ENCODE measurements around the gene UNC45B.
"Not testable (repeated sequence)": the region's sequence is repeated elsewhere in the genome, so short reads cannot be mapped to it uniquely, and the experiment has no call there.

The UNC45B gene, protein sequence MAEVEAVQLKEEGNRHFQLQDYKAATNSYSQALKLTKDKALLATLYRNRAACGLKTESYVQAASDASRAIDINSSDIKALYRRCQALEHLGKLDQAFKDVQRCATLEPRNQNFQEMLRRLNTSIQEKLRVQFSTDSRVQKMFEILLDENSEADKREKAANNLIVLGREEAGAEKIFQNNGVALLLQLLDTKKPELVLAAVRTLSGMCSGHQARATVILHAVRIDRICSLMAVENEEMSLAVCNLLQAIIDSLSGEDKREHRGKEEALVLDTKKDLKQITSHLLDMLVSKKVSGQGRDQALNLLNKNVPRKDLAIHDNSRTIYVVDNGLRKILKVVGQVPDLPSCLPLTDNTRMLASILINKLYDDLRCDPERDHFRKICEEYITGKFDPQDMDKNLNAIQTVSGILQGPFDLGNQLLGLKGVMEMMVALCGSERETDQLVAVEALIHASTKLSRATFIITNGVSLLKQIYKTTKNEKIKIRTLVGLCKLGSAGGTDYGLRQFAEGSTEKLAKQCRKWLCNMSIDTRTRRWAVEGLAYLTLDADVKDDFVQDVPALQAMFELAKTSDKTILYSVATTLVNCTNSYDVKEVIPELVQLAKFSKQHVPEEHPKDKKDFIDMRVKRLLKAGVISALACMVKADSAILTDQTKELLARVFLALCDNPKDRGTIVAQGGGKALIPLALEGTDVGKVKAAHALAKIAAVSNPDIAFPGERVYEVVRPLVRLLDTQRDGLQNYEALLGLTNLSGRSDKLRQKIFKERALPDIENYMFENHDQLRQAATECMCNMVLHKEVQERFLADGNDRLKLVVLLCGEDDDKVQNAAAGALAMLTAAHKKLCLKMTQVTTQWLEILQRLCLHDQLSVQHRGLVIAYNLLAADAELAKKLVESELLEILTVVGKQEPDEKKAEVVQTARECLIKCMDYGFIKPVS

DNA sequence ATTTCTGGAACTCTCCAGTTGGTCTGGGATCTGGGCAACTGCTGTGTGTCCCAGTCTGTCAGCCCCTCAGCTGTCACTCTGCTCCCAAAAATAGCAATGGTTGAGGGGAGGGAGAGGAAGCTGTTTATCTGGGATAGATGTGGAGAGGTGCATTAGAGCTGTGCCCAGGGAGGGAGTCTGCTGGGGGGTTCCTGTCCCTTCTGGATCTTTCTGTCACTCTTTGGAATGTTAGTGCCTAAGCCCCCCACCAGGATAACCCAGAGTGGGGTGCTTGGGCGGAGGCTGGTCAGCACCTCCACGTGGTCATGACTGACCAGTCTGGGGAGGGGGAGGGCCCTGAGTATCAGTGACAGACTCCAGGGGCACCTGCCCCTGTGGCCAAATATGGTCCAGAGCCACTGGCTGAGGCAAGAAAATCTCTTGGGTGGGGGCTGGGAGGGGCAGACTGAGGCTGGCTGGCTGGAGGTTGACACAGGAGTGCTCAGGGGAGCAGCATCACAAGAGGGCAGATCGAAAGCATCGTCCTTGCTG lies at the start of gene UNC45B:
TSS of gene UNC45B (plus strand) at position 443 of the 531 bp plus-strand sequence. CDS start 447 bp downstream, outside the sequence.
- intact Hi-C loops (cut with DNase I): no loop called here
- DNase-seq: no peak

DNA sequence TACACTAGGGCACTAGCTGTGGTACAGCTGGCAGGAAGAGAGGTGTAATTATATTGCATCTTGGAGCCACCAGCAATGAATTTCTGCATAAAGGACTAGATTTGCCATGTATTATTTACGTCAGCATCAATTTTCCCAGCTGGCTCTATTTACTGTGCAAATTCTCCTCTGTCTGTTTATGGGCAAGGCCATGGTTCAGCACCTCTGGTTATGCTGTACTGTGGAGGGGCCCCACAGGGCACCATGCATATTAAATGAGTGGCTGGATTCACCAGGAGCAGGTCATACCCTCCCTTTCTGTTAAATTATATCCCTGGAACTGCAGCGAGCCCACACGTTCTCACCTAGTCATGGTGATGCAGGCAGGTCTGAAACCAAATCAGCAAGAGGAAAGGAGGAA lies 47.7 kb upstream of the UNC45B start:
- no peak for DNase-seq
- intact Hi-C loops (cut with DNase I): no loop called here

DNA sequence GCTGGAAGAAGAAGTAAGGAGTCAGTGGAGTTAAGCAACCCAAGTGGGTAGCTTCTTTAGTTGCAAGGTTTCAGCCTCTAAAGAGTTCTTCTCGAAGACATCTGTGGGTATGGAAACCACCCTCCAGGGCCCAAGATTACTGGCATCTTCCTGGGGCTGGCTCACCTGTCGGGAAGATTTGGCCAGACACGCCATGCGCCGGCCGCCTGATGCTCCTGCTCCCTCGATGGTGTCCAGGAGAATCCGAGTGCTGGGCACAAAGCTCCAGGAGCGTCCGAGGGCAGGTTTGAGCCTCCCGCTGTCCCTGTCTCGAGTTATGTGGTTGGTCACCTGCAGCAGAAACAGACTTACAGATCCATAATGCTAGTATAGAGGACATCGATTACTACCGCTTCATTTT lies 46.6 kb upstream of the UNC45B start:
- DNase-seq: no peak
- intact Hi-C loops (cut with DNase I): no loop called here

DNA sequence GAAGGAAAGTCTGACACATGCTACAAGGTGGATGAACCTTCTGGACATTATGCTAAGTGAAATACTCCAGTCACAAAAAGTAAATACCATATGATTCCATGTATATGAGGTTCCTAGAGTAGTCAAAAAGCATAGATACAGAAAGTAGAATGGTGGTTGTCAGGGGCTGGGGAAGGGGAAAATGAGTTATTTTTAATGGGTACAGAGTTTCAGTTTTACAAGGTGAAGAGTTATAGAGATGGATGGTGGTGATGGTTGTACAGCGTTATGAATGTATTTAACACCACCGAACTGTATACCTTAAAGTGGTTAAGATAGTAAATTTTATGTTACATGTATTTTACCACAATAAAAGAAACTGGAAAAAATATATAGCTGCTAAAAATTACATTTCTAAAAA lies 45.9 kb upstream of the UNC45B start:
- DNase-seq: no peak
- intact Hi-C loops (cut with DNase I): no loop called here

DNA sequence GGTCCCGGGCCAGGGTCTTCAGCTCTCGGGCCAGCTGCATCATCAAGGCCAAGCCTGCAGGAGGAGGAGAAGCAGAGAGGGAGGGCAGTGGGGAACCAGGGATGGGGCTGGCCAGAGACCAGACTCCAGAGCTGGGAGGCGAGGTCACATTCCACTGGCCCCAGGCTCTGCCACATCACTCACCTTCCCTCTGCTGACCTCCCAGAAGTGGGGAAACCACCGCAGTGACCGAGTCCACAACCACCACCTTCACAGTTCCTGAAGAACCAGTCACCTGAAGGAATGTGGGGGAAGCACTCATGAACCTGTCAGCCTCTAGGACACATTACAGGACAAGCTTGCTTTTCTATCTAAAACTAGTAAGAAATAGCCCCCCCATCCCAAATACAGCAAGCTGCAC lies 44.3 kb upstream of the UNC45B start:
- intact Hi-C loops (cut with DNase I): no loop called here
- no peak for DNase-seq

DNA sequence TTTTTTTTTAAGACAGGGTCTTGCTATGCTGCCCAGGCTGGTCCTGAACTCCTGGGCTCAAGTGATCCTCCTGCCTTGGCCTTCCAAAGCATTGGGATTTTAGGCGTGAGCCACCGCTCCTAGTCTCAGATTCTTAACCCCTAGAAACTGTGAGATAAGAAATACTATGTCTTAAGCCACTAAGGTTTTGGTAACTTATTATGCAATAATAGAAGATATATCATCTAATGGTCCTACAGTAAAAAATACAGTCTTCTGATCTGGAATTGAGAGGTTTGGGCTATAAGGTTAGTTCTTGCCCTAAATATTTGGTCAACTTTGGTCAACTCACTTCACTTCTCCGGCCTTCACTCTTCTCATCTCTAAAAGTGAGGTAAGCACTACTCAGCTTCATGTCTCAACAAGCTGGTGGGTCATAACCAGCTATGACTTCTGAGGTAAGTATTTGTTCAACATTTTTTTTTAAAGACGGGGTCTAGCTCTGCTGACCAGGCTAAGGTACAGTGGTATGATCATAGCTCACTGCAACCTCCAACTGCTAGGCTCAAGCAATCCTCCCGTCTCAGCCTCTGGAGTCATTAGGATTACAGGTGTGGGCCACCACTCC lies 42.7 kb upstream of the UNC45B start:
- no peak for DNase-seq
- intact Hi-C loops (cut with DNase I): no loop called here

DNA sequence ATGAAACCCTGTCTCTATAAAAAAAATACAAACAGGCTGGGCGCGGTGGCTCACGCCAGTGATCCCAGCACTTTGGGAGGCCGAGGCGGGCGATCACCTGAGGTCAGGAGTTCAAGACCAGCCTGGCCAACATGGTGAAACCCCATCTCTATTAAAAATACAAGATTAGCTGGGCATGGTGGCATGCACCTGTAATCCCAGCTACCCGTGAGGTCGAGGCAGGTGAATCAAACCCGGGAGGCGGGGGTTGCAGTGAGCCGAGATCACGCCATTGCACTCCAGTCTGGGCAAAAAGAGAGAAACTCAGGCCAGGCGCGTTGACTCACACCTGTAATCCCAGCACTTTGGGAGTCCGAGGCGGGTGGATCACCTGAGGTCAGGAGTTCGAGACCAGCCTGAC lies 36.8 kb upstream of the UNC45B start:
- DNase-seq; intact Hi-C loops (cut with DNase I): not testable (repeated sequence)

DNA sequence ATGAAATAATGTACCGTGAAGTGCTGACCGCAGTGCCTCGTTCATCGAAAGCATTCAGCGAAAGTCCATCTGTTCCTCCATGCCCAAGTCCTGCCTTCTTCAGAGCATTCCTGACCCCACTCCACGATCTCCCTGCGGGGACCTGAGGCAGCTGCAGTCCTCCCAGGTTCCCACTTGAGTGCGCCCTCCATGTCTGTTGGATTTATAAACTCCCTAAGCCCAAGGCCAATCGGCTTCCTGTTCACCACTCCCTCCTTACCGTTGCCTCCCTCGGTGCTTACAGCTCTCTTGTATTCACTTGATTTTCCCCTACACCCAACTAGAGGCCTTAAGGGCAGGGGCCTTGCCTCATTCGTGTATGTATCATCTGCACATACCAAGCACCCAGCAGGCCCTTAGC lies 30.8 kb upstream of the UNC45B start:
- intact Hi-C loops (cut with DNase I): loop anchor here (5.0 kb wide), 3 partner anchors 115 to 700 kb away; no protein-coding TSS in a partner anchor

DNA sequence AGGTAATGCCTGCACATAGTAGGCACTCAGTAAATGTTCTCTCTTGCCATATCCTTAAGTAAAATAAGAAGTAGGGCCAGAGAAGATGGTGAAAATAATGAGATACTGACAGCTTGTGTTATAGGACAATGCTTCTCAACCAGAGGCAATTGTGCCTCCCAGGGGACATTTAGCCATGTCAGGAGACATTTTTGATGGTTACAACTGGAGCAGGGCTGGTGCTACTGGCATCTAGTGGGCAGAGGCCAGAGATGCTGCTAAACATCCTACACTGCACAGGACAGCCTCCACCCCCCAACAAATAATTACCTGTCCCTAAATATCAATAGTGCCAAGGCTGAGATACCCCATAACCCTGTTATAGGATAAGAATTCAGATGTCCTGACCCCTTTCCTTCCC lies 29.6 kb upstream of the UNC45B start:
- intact Hi-C loops (cut with DNase I): loop anchor here (5.0 kb wide), 3 partner anchors 116 to 701 kb away; no protein-coding TSS in a partner anchor
- peak in 3 of 42 donors; percentile 14 to 19 (median 17) for DNase-seq

More for the DNA sequence above, 30.8 kb upstream of the UNC45B start:
- DNase-seq: no peak

DNA sequence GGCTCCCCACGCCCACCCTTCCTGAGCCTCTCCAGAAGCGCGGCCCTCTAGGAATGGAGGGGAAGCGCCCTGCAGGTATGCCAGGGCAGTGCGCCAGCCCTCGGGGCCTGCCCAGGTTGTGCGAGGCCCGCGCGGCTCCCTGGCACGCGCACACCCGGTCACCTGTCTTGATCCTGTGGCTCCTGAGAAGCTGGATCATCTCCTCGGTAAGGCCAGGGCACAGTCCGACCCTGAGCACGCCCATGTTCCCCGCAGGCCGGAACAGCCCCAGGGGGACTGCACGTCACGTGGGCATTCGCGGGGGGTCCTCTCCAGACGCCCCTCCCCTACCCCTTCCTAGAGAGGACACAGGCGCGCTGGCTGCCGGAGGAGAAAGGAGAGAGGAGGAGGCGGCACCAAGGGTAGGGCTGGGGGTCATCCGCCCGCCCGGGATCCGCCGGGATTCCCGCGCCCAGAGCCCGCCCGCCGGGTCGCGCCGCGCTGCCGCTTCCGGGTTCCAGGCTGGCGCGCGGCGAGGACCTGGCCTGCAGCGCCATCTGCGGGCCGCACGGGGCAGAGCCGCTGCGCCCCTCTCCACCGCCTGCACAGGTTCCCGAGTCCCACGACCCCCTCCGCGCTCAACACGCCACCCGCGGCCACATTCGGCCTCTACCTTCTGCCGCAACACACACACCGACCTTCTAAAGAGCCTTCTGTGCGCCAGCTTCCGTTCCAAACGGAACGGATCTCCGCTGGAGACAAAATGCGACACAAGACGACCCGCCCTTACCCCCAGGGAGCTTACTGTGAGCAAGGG lies 28.0 kb upstream of the UNC45B start, which contains the start of gene RAD51D:
TSS of gene RAD51D (minus strand) at position 491 of the 796 bp plus-strand sequence. CDS start at position 244, 247 bp downstream.
- DNase-seq: peak; percentile 32 to 87 (median 74)
- intact Hi-C loops (cut with DNase I): loop anchor here (5.0 kb wide), 3 partner anchors 117 to 702 kb away; no protein-coding TSS in a partner anchor

DNA sequence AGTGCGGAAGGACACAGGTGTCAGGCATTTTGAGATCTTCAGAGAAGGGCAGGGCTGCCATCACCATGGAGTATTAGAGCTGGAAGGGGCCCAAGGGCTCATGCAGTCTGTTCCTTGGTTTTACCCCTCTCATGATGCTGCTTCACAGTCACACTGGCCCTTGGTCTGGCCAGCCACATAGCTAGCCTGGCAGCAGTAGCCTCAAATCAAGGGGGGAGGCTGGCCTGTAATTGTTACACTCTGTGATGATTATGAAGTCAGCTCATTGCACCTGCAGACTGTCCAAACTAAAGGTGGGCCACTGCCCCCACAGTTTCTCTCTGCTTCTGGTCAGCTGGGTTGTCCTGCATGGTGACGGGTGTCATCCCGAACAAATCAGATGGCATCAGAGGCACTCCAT lies 26.3 kb upstream of the UNC45B start, which contains the start of gene FNDC8:
TSS of gene FNDC8 (plus strand) at position 301 of the 400 bp plus-strand sequence. CDS start at position 380, 79 bp downstream.
- intact Hi-C loops (cut with DNase I): no loop called here
- no peak for DNase-seq

DNA sequence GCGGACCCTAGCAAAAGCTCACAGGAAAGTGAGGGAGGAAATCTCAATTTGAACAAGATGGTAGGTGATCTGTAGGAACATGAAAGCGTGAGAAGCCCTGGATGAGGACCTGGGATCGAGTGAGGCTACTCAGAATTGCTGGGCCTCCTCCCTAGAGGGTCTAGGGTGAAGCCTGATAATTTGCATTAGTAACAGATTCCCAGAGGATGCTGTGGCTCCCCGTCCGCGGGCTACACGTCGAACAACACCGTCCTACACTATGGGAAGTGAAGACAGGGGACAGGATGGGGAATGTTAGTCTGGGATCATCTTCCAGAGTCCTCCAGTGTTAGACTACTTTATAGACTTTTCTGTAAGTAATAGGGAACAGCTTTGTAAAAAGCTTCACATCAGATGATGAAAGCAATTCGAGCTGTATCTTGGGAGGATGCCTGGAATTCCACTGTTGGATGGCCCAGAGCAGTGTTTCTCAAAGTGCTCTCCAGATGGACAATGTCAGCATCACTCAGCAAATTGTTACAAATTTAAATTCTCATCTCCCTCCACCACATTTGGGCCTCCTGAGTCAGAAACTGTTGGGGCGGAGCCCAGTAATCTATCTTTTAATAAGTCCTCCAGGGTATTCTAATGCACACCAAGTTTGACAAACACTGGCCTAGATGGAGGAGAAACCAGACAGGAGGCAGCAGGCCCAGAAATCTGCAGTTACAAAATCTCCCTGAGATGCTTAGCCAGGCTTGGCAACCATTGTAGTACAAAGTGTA lies 19.7 kb upstream of the UNC45B start:
- no peak for DNase-seq
- intact Hi-C loops (cut with DNase I): no loop called here

DNA sequence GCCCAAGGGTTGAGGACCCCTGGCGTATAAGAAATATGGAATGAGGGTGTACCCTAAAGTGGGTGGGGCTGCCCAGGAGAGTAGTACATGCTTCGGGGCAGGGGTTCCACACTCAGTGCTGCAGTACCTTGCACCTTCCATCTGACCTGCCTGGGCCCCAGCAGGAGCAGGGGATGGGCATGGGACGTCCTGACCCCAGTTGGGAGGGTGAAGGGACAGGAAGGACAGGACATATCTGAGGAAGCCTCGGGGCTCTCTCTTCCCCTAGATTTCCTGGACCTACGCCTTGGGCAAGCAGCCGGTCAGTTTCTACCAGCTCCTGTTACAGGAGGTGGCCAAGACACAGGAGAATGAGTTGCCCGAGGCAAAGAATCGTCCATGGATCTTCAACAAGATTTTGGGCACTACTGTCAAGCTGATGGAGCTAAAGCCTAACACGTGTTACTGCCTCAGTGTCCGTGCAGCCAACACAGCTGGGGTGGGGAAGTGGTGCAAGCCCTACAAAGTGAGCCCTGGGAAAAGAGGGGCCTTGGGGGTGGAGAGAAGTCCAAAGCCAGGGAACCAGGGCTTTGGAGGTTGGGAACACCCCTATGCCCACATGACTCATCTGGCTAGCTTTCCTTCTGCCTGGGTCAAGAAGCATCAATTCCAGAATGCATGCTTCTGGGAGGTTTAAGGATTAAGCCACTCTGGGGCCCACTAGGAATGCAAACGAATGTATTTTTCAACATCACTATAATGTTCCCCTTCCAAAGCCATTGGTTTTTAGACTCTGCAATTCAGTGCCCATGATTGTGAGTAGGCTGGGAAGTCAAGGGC lies 18.3 kb upstream of the UNC45B start:
- DNase-seq: no peak
- intact Hi-C loops (cut with DNase I): no loop called here

DNA sequence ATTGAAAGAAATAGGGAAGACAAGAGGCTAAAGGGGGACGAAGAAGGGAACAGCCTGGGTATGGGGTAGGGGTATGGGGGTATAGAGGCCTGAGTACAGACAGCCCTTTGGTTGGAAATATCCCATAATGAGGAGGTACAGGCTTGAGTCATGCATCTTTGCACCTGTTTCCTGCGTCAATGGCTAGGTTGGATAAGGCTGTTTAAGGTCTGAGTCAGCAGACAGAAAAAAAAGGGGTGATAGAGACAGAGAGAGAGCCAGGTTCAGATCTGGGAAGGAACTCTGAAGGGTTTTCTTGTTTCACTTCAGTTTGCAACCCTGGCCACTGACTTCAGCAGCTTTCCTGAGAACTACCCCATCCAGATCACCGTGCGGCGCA lies 17.7 kb upstream of the UNC45B start:
- intact Hi-C loops (cut with DNase I): no loop called here
- no peak for DNase-seq

DNA sequence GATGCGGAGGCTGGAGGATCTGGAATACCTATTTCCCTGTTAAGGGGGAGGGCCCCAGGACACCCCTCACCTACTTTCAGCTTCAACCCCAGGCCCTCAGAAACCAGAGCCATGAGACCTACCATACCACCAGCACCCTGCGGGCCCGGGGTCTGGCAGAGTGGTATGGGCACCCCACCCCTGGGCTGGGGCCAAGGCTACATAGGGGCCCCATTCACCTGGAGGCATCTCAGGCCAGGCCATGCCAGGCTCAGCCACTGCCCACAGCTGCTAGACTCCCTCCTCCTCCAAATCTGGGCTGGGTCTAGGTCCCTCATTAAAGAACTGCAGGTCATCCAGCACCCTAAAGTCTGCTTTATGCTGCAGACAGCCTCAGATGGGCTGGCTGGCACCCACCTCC lies 17.2 kb upstream of the UNC45B start:
- intact Hi-C loops (cut with DNase I): no loop called here
- DNase-seq: no peak

DNA sequence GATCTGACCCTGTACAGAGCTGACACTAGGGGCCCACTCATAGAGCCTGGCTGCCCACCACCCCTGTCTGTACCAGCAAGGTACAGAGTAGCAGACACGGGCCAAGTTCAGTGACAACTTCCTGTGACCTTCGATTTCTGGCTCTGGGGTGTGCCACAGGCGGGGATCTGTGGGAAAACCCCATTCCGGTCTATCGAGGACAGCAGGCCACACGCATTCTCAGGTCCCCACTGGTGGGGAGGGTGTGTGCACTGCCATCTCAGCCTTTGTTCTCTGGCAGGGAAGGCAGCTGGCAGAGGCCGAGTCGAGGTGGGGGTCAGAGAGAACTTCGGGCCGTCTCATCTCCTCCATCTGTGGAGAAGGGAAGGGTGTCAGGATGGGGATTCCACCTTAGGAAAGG lies 15.5 kb upstream of the UNC45B start:
- intact Hi-C loops (cut with DNase I): no loop called here
- no peak for DNase-seq
